ENCODE results near the gene C5.

The C5 gene

DNA sequence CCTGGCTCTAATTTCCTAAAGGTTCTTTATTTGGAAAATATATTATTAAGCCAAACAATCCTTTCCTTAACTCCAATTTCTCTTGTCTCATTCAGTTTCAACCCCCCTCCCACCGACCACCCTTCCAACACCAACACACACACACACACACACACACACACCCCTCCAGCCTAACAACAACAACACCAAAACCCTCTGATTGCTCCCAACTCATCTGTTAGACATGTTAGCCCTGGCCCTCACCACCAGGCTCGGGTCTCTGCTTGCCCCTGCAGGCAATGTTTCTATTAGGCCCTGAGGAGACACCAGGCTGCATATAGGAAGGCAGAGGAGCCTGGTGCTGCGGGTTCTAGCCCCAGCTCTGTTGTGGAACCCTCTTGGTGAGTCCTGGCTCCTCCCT is 105.1 kb downstream of the C5 start:
- no peaks in the 10 kb centered on the region for H3K27me3 ChIP-seq (ENCODE audit: insufficient read depth, low read length)
- no peak overlapping the region for H3K4me2 ChIP-seq (ENCODE audit: low read length)
- H4K20me1 ChIP-seq (ENCODE audit: insufficient read depth, low read length): no peaks in the 10 kb centered on the region
- no peaks in the 10 kb centered on the region for H3K9me3 ChIP-seq (ENCODE audit: low read length)
- H3F3A ChIP-seq (ENCODE audit: insufficient read depth, low read length): no peaks in the 10 kb centered on the region
- no peak overlapping the region for H3K9ac ChIP-seq (ENCODE audit: low read length)
- H2AFZ ChIP-seq (ENCODE audit: low read length): no peak overlapping the region
- H3K4me3 ChIP-seq (ENCODE audit: low read depth, low read length, poor library complexity, severe bottlenecking): no peak overlapping the region
- H3K27ac ChIP-seq (ENCODE audit: low read depth, low read length, poor library complexity, severe bottlenecking): no peak overlapping the region
- H3K79me2 ChIP-seq (ENCODE audit: insufficient read depth, low read length): no peaks in the 10 kb centered on the region
- H3K9me2 ChIP-seq (ENCODE audit: low read depth, low read length): no peaks in the 10 kb centered on the region
- H3K4me1 ChIP-seq (ENCODE audit: insufficient read depth, low read length, severe bottlenecking): peaks cover 10% of the 10 kb centered on the region
- TF ChIP-seq, protein P1, sequence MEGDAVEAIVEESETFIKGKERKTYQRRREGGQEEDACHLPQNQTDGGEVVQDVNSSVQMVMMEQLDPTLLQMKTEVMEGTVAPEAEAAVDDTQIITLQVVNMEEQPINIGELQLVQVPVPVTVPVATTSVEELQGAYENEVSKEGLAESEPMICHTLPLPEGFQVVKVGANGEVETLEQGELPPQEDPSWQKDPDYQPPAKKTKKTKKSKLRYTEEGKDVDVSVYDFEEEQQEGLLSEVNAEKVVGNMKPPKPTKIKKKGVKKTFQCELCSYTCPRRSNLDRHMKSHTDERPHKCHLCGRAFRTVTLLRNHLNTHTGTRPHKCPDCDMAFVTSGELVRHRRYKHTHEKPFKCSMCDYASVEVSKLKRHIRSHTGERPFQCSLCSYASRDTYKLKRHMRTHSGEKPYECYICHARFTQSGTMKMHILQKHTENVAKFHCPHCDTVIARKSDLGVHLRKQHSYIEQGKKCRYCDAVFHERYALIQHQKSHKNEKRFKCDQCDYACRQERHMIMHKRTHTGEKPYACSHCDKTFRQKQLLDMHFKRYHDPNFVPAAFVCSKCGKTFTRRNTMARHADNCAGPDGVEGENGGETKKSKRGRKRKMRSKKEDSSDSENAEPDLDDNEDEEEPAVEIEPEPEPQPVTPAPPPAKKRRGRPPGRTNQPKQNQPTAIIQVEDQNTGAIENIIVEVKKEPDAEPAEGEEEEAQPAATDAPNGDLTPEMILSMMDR (IDR thresholded peaks at IDR 0.05; ENCODE audit: low read length): no peak
- H3K36me3 ChIP-seq (ENCODE audit: insufficient read depth, low read length): no peaks in the 10 kb centered on the region; the same call in 1 of the 2 replicates

- no peaks in the 10 kb centered on the region for H3F3A ChIP-seq (ENCODE audit: insufficient read depth, low read length)
- H3K4me2 ChIP-seq (ENCODE audit: low read length): no peak overlapping the region
- peak overlapping the region; percentile 42 for H3K27ac ChIP-seq (ENCODE audit: low read depth, low read length, poor library complexity, severe bottlenecking)
- H3K9me2 ChIP-seq (ENCODE audit: low read depth, low read length): no peaks in the 10 kb centered on the region
- no peaks in the 10 kb centered on the region for H3K79me2 ChIP-seq (ENCODE audit: insufficient read depth, low read length)
- no peak overlapping the region for H3K9ac ChIP-seq (ENCODE audit: low read length)
- H3K9me3 ChIP-seq (ENCODE audit: low read length): no peaks in the 10 kb centered on the region
- TF ChIP-seq, protein P1 (IDR thresholded peaks at IDR 0.05; ENCODE audit: low read length): no peak
- no peak for TF ChIP-seq EZH2 (IDR thresholded peaks at IDR 0.05; ENCODE audit: borderline replicate concordance, low read length)
- no peaks in the 10 kb centered on the region for H3K27me3 ChIP-seq (ENCODE audit: insufficient read depth, low read length)
- no peak overlapping the region for H2AFZ ChIP-seq (ENCODE audit: low read length)
- no peaks in the 10 kb centered on the region; the same call in 1 of the 2 replicates for H3K36me3 ChIP-seq (ENCODE audit: insufficient read depth, low read length)
- no peaks in the 10 kb centered on the region for H4K20me1 ChIP-seq (ENCODE audit: insufficient read depth, low read length)
- H3K4me3 ChIP-seq (ENCODE audit: low read depth, low read length, poor library complexity, severe bottlenecking): no peak overlapping the region
- peaks cover 10% of the 10 kb centered on the region for H3K4me1 ChIP-seq (ENCODE audit: insufficient read depth, low read length, severe bottlenecking)
Observed at GRCh38 chr9:120944434-120944843, 105.6 kb downstream of the C5 start.

- no peak for TF ChIP-seq EZH2 (IDR thresholded peaks at IDR 0.05; ENCODE audit: borderline replicate concordance, low read length)
- TF ChIP-seq, protein P1 (IDR thresholded peaks at IDR 0.05; ENCODE audit: low read length): no peak
- no peak overlapping the region for H3K27ac ChIP-seq (ENCODE audit: low read depth, low read length, poor library complexity, severe bottlenecking)
- H3K4me2 ChIP-seq (ENCODE audit: low read length): no peak overlapping the region
- no peaks in the 10 kb centered on the region for H4K20me1 ChIP-seq (ENCODE audit: insufficient read depth, low read length)
- no peaks in the 10 kb centered on the region for H3K36me3 ChIP-seq (ENCODE audit: insufficient read depth, low read length)
- H3K4me3 ChIP-seq (ENCODE audit: low read depth, low read length, poor library complexity, severe bottlenecking): no peak overlapping the region
- H3K9me2 ChIP-seq (ENCODE audit: low read depth, low read length): no peaks in the 10 kb centered on the region
- H3K4me1 ChIP-seq (ENCODE audit: insufficient read depth, low read length, severe bottlenecking): peaks cover 10% of the 10 kb centered on the region
- no peaks in the 10 kb centered on the region for H3K27me3 ChIP-seq (ENCODE audit: insufficient read depth, low read length)
- no peaks in the 10 kb centered on the region for H3K9me3 ChIP-seq (ENCODE audit: low read length)
- H3F3A ChIP-seq (ENCODE audit: insufficient read depth, low read length): no peaks in the 10 kb centered on the region
- H3K79me2 ChIP-seq (ENCODE audit: insufficient read depth, low read length): no peaks in the 10 kb centered on the region
- H2AFZ ChIP-seq (ENCODE audit: low read length): no peak overlapping the region
- H3K9ac ChIP-seq (ENCODE audit: low read length): no peak overlapping the region
Observed at GRCh38 chr9:120942186-120943001, 107.7 kb downstream of the C5 start.

Measured in OCI-LY1 (cell line).